Measurements from ENCODE around the gene FMN1. TPM values are rescaled to one million over a fixed set of nuclear protein-coding genes. Genes with fewer than 3 reads are reported as not detected.

Gene FMN1
- total RNA-seq, 1 experiment from 2014 or later = 0.37 TPM

DNA sequence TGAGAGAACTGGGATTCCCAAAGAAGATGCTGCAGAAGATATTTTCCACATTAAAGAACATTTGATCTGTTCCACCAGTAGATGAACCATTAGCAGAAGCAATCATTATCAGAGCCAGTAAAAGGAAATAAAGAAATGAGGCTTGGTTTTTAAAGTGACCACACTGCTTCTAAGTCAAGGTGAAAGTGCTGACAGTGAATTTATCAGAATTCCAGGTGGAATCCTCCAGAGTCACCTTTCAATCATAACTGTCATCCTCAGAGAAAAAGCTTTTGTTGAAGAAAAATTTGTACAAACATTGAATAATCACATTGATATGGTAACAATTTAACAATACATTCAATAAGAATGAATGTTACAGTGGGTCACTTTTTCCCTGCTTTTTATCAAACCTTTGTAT, 376.9 kb downstream of the FMN1 start:
- POLR2A ChIA-PET (ENCODE audit: low non-redundant PET) = no interaction called here
- BruUV-seq (replicated peaks) = no TSS peak
- peaks cover 12% of the 10 kb centered on the region for H3K4me1 ChIP-seq (ENCODE audit: insufficient read depth, low read length, poor library complexity, severe bottlenecking)
- H3K9me3 ChIP-seq (ENCODE audit: low read depth, low read length, poor library complexity, severe bottlenecking) = no peaks in the 10 kb centered on the region
- CTCF ChIA-PET = no interaction called here
- TF ChIP-seq, protein P1, sequence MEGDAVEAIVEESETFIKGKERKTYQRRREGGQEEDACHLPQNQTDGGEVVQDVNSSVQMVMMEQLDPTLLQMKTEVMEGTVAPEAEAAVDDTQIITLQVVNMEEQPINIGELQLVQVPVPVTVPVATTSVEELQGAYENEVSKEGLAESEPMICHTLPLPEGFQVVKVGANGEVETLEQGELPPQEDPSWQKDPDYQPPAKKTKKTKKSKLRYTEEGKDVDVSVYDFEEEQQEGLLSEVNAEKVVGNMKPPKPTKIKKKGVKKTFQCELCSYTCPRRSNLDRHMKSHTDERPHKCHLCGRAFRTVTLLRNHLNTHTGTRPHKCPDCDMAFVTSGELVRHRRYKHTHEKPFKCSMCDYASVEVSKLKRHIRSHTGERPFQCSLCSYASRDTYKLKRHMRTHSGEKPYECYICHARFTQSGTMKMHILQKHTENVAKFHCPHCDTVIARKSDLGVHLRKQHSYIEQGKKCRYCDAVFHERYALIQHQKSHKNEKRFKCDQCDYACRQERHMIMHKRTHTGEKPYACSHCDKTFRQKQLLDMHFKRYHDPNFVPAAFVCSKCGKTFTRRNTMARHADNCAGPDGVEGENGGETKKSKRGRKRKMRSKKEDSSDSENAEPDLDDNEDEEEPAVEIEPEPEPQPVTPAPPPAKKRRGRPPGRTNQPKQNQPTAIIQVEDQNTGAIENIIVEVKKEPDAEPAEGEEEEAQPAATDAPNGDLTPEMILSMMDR (conservative IDR thresholded peaks at IDR 0.05; ENCODE audit: low read depth, low read length) = no peak
- TF ChIP-seq EZH2 (IDR thresholded peaks at IDR 0.05; ENCODE audit: borderline replicate concordance, low read depth, low read length, poor library complexity, severe bottlenecking) = no peak
- H3K36me3 ChIP-seq (ENCODE audit: insufficient read depth, low read length, poor library complexity, severe bottlenecking) = no peaks in the 10 kb centered on the region
- H3K4me3 ChIP-seq (ENCODE audit: low read depth, low read length, poor library complexity, severe bottlenecking) = no peak overlapping the region
- no peak overlapping the region for H3K27ac ChIP-seq (ENCODE audit: low read depth, low read length, poor library complexity, severe bottlenecking)
- peaks cover 6% of the 10 kb centered on the region for H3K27me3 ChIP-seq (replicated peaks; ENCODE audit: insufficient read depth, low read depth, low read length, poor library complexity)
- intact Hi-C loops (cut with micrococcal nuclease; ENCODE audit: unreplicated experiment) = no loop called here
- no peak for DNase-seq (ENCODE audit: low spot score)

DNA sequence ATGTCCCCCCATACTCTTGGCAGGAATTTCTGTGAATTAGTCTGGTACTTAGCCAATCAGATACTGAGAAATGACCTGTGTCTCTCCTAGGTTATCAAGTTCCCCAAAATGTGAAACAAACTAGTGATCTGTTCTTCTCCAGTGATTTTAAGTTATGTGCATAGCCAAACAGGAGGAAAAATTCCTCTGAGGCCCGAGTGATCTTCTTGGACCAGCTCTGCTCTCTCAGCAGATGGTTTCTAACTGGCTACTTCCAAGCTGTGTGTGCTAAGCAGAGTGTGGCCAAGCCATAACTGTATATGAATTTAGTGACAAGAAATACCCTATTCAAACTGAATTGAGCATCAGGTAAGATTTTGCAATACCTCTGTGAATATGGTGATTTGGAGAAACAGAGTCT, 387.2 kb downstream of the FMN1 start:
- POLR2A ChIA-PET (ENCODE audit: low non-redundant PET) = no interaction called here
- no peak for TF ChIP-seq EZH2 (IDR thresholded peaks at IDR 0.05; ENCODE audit: borderline replicate concordance, low read depth, low read length, poor library complexity, severe bottlenecking)
- TF ChIP-seq, protein P1 (conservative IDR thresholded peaks at IDR 0.05; ENCODE audit: low read depth, low read length) = no peak
- CTCF ChIA-PET = no interaction called here
- no TSS peak for BruUV-seq (replicated peaks)
- DNase-seq (ENCODE audit: low spot score) = no peak
- intact Hi-C loops (cut with micrococcal nuclease; ENCODE audit: unreplicated experiment) = no loop called here
- H3K4me1 ChIP-seq (ENCODE audit: insufficient read depth, low read length, poor library complexity, severe bottlenecking) = no peaks in the 10 kb centered on the region
- no peak overlapping the region for H3K27ac ChIP-seq (ENCODE audit: low read depth, low read length, poor library complexity, severe bottlenecking)
- H3K4me3 ChIP-seq (ENCODE audit: low read depth, low read length, poor library complexity, severe bottlenecking) = no peak overlapping the region
- H3K9me3 ChIP-seq (ENCODE audit: low read depth, low read length, poor library complexity, severe bottlenecking) = no peaks in the 10 kb centered on the region
- no peaks in the 10 kb centered on the region for H3K36me3 ChIP-seq (ENCODE audit: insufficient read depth, low read length, poor library complexity, severe bottlenecking)
- H3K27me3 ChIP-seq (replicated peaks; ENCODE audit: insufficient read depth, low read depth, low read length, poor library complexity) = peaks cover 13% of the 10 kb centered on the region

DNA sequence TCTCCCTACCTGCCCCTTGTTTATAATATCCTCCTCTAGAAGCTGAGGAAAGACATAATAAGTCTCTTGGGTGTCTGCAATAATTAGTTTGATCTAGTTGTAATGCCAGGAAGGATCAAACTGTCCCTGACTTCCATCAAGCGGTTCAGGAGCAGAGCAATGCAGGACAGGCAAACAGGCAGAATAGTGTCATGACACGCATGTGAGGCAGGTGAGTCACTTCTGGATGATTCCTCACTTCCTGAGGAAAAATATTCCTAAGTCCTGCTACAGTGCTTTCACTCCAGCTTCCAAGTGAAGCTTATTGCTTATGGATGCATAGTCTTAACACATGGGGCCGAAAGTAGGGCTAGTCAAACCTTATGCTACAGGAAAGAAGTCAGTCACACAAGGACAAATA, 390.9 kb downstream of the FMN1 start:
- Histone ChIP-seq H3K27ac (ENCODE audit: low read depth, low read length, poor library complexity, severe bottlenecking) (no peak overlapping the region), H3K9me3 (ENCODE audit: low read depth, low read length, poor library complexity, severe bottlenecking) (no peaks in the 10 kb centered on the region), H3K36me3 (ENCODE audit: insufficient read depth, low read length, poor library complexity, severe bottlenecking) (no peaks in the 10 kb centered on the region), H3K4me1 (ENCODE audit: insufficient read depth, low read length, poor library complexity, severe bottlenecking) (no peaks in the 10 kb centered on the region), H3K27me3 (replicated peaks; ENCODE audit: insufficient read depth, low read depth, low read length, poor library complexity) (no peaks in the 10 kb centered on the region), H3K4me3 (ENCODE audit: low read depth, low read length, poor library complexity, severe bottlenecking) (no peak overlapping the region)
- intact Hi-C loops (cut with micrococcal nuclease; ENCODE audit: unreplicated experiment) = no loop called here
- TF ChIP-seq EZH2 (IDR thresholded peaks at IDR 0.05; ENCODE audit: borderline replicate concordance, low read depth, low read length, poor library complexity, severe bottlenecking) = no peak
- TF ChIP-seq, protein P1 (conservative IDR thresholded peaks at IDR 0.05; ENCODE audit: low read depth, low read length) = no peak
- ChIA-PET POLR2A (ENCODE audit: low non-redundant PET) (no interaction called here), CTCF (no interaction called here)
- DNase-seq (ENCODE audit: low spot score) = no peak
- BruUV-seq (replicated peaks) = no TSS peak

Measured in A673 (cell line).